Activated B cell treated with CpG ODN at 0.5 μM for 24 hours (primary cell): ENCODE data around the gene ACADVL. TPM values are rescaled to one million over a fixed set of nuclear protein-coding genes. Genes with fewer than 3 reads are reported as not detected.

Source experiments
- ATAC-seq: fragments of 200-7000 bp; cut with Tn5 transposase; one replicate; pipeline ENCODE4 v1.10.0; 2021; ENCODE audit warnings: low read depth, mild to moderate bottlenecking, moderate library complexity
- CTCF ChIA-PET: fragments of 350-600 bp; sonication (Branson Sonifier 250); formaldehyde crosslinking; loops from one replicate; lab custom pipeline; 2021; ENCODE audit warnings: antibody characterized with exemption; lab: Charles Lee
- POLR2A ChIA-PET: fragments of 350-600 bp; sonication (Branson Sonifier 250); formaldehyde crosslinking; loops from one replicate; lab custom pipeline; 2021; ENCODE audit warnings: antibody characterized with exemption; lab: Charles Lee
- DNase-seq: peaks from one replicate; pipeline ENCODE4 v3.0.0; 2022
- H3K27ac Mint-ChIP-seq: one replicate; pipeline ENCODE4 v1.8.0; 2020; ENCODE audit warnings: mixed read lengths
- H3K27me3 Mint-ChIP-seq: one replicate; pipeline ENCODE4 v1.8.0; 2021; ENCODE audit warnings: mixed read lengths
- H3K36me3 Mint-ChIP-seq: one replicate; pipeline ENCODE4 v1.8.0; 2021; ENCODE audit warnings: low read depth, mixed read lengths
- H3K4me1 Mint-ChIP-seq: one replicate; pipeline ENCODE4 v1.8.0; 2021; ENCODE audit warnings: mixed read lengths
- H3K4me3 Mint-ChIP-seq: one replicate; pipeline ENCODE4 v1.8.0; 2020; ENCODE audit warnings: mild to moderate bottlenecking, mixed read lengths
- H3K9me3 Mint-ChIP-seq: one replicate; pipeline ENCODE4 v1.8.0; 2020; ENCODE audit warnings: mixed read lengths
- CTCF ChIP-seq: fragments of 200-600 bp; IDR thresholded peaks from one replicate; pipeline ENCODE4 v1.8.0; 2022; ENCODE audit warnings: antibody characterized with exemption, mild to moderate bottlenecking
- intact Hi-C: fragments of 100-400 bp; cut with micrococcal nuclease; formaldehyde crosslinking; loops from one replicate; pipeline ENCODE4 v1.15.1; 2024
- total RNA-seq: library from RNA; stranded (reverse); gene quantifications from 2 replicates; pipeline ENCODE4 v1.2.3, GENCODE V29; 2022

ACADVL gene
- total RNA-seq, 1 donor from 2014 or later, result 469 TPM

- POLR2A ChIA-PET, result no interaction called here
- Mint-ChIP-seq H3K4me1 (peaks cover 4% of the 10 kb centered on the region), H3K9me3 (no peaks in the 10 kb centered on the region), H3K27me3 (peaks cover 3% of the 10 kb centered on the region), H3K36me3 (no peaks in the 10 kb centered on the region), H3K4me3 (no peak overlapping the region), H3K27ac (no peak overlapping the region)
- CTCF ChIA-PET, result no interaction called here
- no peak for TF ChIP-seq CTCF
- ATAC-seq (no peak), DNase-seq (no peak)
- intact Hi-C loops, result no loop called here
Measured at GRCh38 chr17:7184091-7184488, 35.6 kb upstream of the ACADVL start.

GRCh38 chr17:7184647-7185046 lies 35.1 kb upstream of the ACADVL start:
- CTCF ChIA-PET, result interaction anchor here (1.3 kb wide), 1 partner anchor 138 kb away, joined by 3 read pairs; no protein-coding TSS in a partner anchor
- Mint-ChIP-seq H3K4me1 (peaks cover 4% of the 10 kb centered on the region), H3K9me3 (no peaks in the 10 kb centered on the region), H3K36me3 (no peaks in the 10 kb centered on the region), H3K27me3 (peaks cover 3% of the 10 kb centered on the region), H3K4me3 (no peak overlapping the region), H3K27ac (no peak overlapping the region)
- POLR2A ChIA-PET, result no interaction called here
- DNase-seq (no peak), ATAC-seq (no peak)
- intact Hi-C loops, result no loop called here
- no peak for TF ChIP-seq CTCF

GRCh38 chr17:7186241-7186640 lies 33.5 kb upstream of the ACADVL start:
- intact Hi-C loops, result no loop called here
- DNase-seq, result no peak
- peak; percentile 31 for ATAC-seq

GRCh38 chr17:7190276-7190917 lies 29.3 kb upstream of the ACADVL start:
- H3K27me3 Mint-ChIP-seq, result no peaks in the 10 kb centered on the region
- DNase-seq (no peak), ATAC-seq (no peak)
- POLR2A ChIA-PET, result no interaction called here
- no peaks in the 10 kb centered on the region for H3K36me3 Mint-ChIP-seq
- no peak overlapping the region for H3K27ac Mint-ChIP-seq
- intact Hi-C loops, result no loop called here
- peaks cover 4% of the 10 kb centered on the region for H3K4me1 Mint-ChIP-seq
- H3K9me3 Mint-ChIP-seq, result no peaks in the 10 kb centered on the region
- CTCF ChIA-PET, result interaction anchor here (1.2 kb wide), 1 partner anchor 13 kb away, joined by 4 read pairs; no protein-coding TSS in a partner anchor
- no peak for TF ChIP-seq CTCF
- no peak overlapping the region for H3K4me3 Mint-ChIP-seq

More at GRCh38 chr17:7186241-7186640, 33.5 kb upstream of the ACADVL start:
- Mint-ChIP-seq H3K36me3 (no peaks in the 10 kb centered on the region), H3K9me3 (no peaks in the 10 kb centered on the region), H3K4me1 (peaks cover 4% of the 10 kb centered on the region), H3K27ac (no peak overlapping the region), H3K27me3 (no peaks in the 10 kb centered on the region), H3K4me3 (no peak overlapping the region)
- TF ChIP-seq CTCF, result no peak
- CTCF ChIA-PET, result no interaction called here
- POLR2A ChIA-PET, result no interaction called here

- Mint-ChIP-seq H3K36me3 (no peaks in the 10 kb centered on the region), H3K9me3 (no peaks in the 10 kb centered on the region), H3K27me3 (no peaks in the 10 kb centered on the region), H3K27ac (no peak overlapping the region), H3K4me1 (peaks cover 4% of the 10 kb centered on the region), H3K4me3 (no peak overlapping the region)
- ATAC-seq (no peak), DNase-seq (no peak)
- intact Hi-C loops, result no loop called here
- POLR2A ChIA-PET, result no interaction called here
- CTCF ChIA-PET, result no interaction called here
- no peak for TF ChIP-seq CTCF
Measured at GRCh38 chr17:7191069-7191468, 28.7 kb upstream of the ACADVL start.
